ENCODE results near the gene GZF1.

- TF ChIP-seq CTCF (IDR thresholded peaks at IDR 0.05) (no peak), POLR2A (IDR thresholded peaks at IDR 0.05) (no peak)
Measured at GRCh38 chr20:23360531-23360930, 1.5 kb upstream of the GZF1 start.
